Ishikawa (cell line): Measurements from ENCODE around the gene CAMK2D.

ENCODE experiments used
- CEBPB ChIP-seq: IDR thresholded peaks from 2 replicates; pipeline ENCODE4 v1.6.1; 2012
- CREB1 ChIP-seq: IDR thresholded peaks from 2 replicates; pipeline ENCODE4 v1.6.1; 2012; ENCODE audit warnings: low read depth
- EGR1 ChIP-seq: IDR thresholded peaks from 2 replicates; pipeline ENCODE4 v1.6.1; 2012
- EP300 ChIP-seq: IDR thresholded peaks from 2 replicates; pipeline ENCODE4 v1.6.1; 2012; ENCODE audit warnings: borderline replicate concordance
- FOXM1 ChIP-seq: IDR thresholded peaks from 2 replicates; pipeline ENCODE4 v1.6.1; 2012; ENCODE audit warnings: low read depth, borderline replicate concordance
- MAX ChIP-seq: IDR thresholded peaks from 2 replicates; pipeline ENCODE4 v1.6.1; 2012
- NFIC ChIP-seq: IDR thresholded peaks from 2 replicates; pipeline ENCODE4 v1.6.1; 2012
- RAD21 ChIP-seq: IDR thresholded peaks from 2 replicates; pipeline ENCODE4 v1.6.1; 2012; ENCODE audit warnings: low read depth
- REST ChIP-seq: IDR thresholded peaks from 2 replicates; pipeline ENCODE4 v1.6.1; 2012; ENCODE audit warnings: low read depth, mild to moderate bottlenecking
- TAF1 ChIP-seq: IDR thresholded peaks from 2 replicates; pipeline ENCODE4 v1.6.1; 2012; ENCODE audit warnings: low read depth, mild to moderate bottlenecking
- TCF12 ChIP-seq: IDR thresholded peaks from 2 replicates; pipeline ENCODE4 v1.6.1; 2012; ENCODE audit warnings: low read depth
- TEAD4 ChIP-seq: IDR thresholded peaks from 2 replicates; pipeline ENCODE4 v1.6.1; 2012
- USF1 ChIP-seq: IDR thresholded peaks from 2 replicates; pipeline ENCODE4 v1.6.1; 2012
- YY1 ChIP-seq: IDR thresholded peaks from 2 replicates; pipeline ENCODE4 v1.6.1; 2012; ENCODE audit warnings: low read depth
- ZBTB7A ChIP-seq: IDR thresholded peaks from 2 replicates; pipeline ENCODE4 v1.6.1; 2012; ENCODE audit warnings: low read depth

Gene CAMK2D

GRCh38 chr4:113635739-113636437 is 125.7 kb downstream of the CAMK2D start:
- TF ChIP-seq TAF1 (no peak), REST (no peak), USF1 (no peak), TCF12 (no peak), ZBTB7A (no peak), TEAD4 (no peak), CREB1 (no peak), RAD21 (no peak), EGR1 (no peak), YY1 (no peak), NFIC (no peak), MAX (no peak), CEBPB (no peak), FOXM1 (no peak)

- TF ChIP-seq CEBPB, result no peak
- no peak for TF ChIP-seq RAD21
- TF ChIP-seq TAF1, result no peak
- TF ChIP-seq TEAD4, result no peak
- TF ChIP-seq EGR1, result no peak
- TF ChIP-seq MAX, result no peak
- TF ChIP-seq USF1, result no peak
- TF ChIP-seq YY1, result no peak
- TF ChIP-seq TCF12, result no peak
- no peak for TF ChIP-seq NFIC
- no peak for TF ChIP-seq EP300
- no peak for TF ChIP-seq ZBTB7A
- TF ChIP-seq FOXM1, result no peak
- no peak for TF ChIP-seq REST
- no peak for TF ChIP-seq CREB1
Observed at GRCh38 chr4:113634081-113634969, 127.2 kb downstream of the CAMK2D start.

DNA sequence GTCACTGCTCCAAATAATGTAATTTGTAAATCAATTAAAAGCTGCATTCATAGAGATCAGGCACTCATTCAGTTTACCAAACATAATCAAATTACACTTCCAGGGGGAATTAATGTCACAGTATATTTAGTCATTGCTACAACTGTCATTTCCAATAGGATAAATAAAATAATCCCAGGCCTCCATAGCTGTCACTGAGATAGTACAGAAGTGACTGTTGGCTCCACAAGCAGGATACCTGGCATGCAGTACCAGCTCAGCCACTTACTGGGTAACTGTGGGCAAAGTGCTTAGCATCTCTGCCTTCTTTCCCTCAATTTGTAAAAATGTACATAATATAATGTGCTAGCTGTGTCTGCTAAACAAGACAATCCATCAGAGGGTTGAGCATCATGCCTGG is 128.1 kb downstream of the CAMK2D start:
- no peak for TF ChIP-seq REST
- TF ChIP-seq EGR1, result no peak
- TF ChIP-seq USF1, result no peak
- no peak for TF ChIP-seq MAX
- TF ChIP-seq EP300, result no peak
- no peak for TF ChIP-seq ZBTB7A
- no peak for TF ChIP-seq RAD21
